Naive thymus-derived CD4-positive, alpha-beta T cell (primary cell): ENCODE data around the gene B3GALNT1. TPM values are rescaled to one million over a fixed set of nuclear protein-coding genes. Genes with fewer than 3 reads are reported as not detected.

ENCODE experiments used
- ATAC-seq: fragments of 150-1000 bp; cut with Tn5 transposase; 2 replicates; pipeline ENCODE4 v1.10.0; 2021; ENCODE audit warnings: mild to moderate bottlenecking, moderate library complexity
- CTCF ChIA-PET: fragments of 350-600 bp; sonication (Branson Sonifier 250); formaldehyde crosslinking; loops from one replicate; lab custom pipeline; 2021; ENCODE audit warnings: antibody characterized with exemption; lab: Charles Lee
- POLR2A ChIA-PET: fragments of 350-600 bp; sonication (Branson Sonifier 250); formaldehyde crosslinking; loops from one replicate; lab custom pipeline; 2021; ENCODE audit warnings: antibody characterized with exemption, inconsistent platforms; lab: Charles Lee
- DNase-seq, 9 donors: peaks; one replicate each; pipeline versions ENCODE4 v3.0.0 to v3.0.0-alpha.2; 2020 to 2022; ENCODE audit warnings: mixed read lengths in 1 of 9
- H3K27ac ChIP-seq: one replicate; pipeline ENCODE4 v1.7.0; 2013; ENCODE audit warnings: mild to moderate bottlenecking, low read depth, low read length, moderate library complexity
- H3K27me3 ChIP-seq, 2 donors: one replicate each; pipeline ENCODE4 v1.7.0; 2013; ENCODE audit warnings: low read length in 2 of 2, mild to moderate bottlenecking in 2 of 2, moderate library complexity in 2 of 2; ENCODE audit not compliant: control insufficient read depth in 2 of 2, insufficient read depth in 2 of 2
- H3K36me3 ChIP-seq, 3 experiments: 1 replicate in 2 of 3; 2 replicates in 1 of 3; pipeline ENCODE4 v1.7.0; 2013; ENCODE audit warnings: low read length in 3 of 3, mild to moderate bottlenecking in 3 of 3, moderate library complexity in 1 of 3; ENCODE audit not compliant: insufficient read depth in 3 of 3, control insufficient read depth in 2 of 3
- H3K4me1 ChIP-seq, 2 donors: one replicate each; pipeline ENCODE4 v1.7.0; 2013; ENCODE audit warnings: low read length in 2 of 2, mild to moderate bottlenecking in 2 of 2, moderate library complexity in 1 of 2; ENCODE audit not compliant: control insufficient read depth in 2 of 2, insufficient read depth in 2 of 2
- H3K4me3 ChIP-seq: 2 replicates; pipeline ENCODE4 v1.7.0; 2013; ENCODE audit warnings: mild to moderate bottlenecking, low read length
- H3K9me3 ChIP-seq, 3 experiments: 1 replicate in 2 of 3; 2 replicates in 1 of 3; pipeline ENCODE4 v1.7.0; 2013; ENCODE audit warnings: low read length in 3 of 3; ENCODE audit not compliant: control insufficient read depth in 2 of 3
- H3K27ac Mint-ChIP-seq, 9 donors: one replicate each; pipeline ENCODE4 v1.8.0; 2020 to 2022; ENCODE audit warnings: mixed read lengths in 9 of 9, mild to moderate bottlenecking in 8 of 9, moderate library complexity in 5 of 9, inconsistent platforms in 2 of 9
- H3K27me3 Mint-ChIP-seq, 5 donors: one replicate each; pipeline ENCODE4 v1.8.0; 2021 to 2022; ENCODE audit warnings: mixed read lengths in 5 of 5, mild to moderate bottlenecking in 1 of 5
- H3K36me3 Mint-ChIP-seq, 5 donors: one replicate each; pipeline ENCODE4 v1.8.0; 2020 to 2022; ENCODE audit warnings: mixed read lengths in 5 of 5, mild to moderate bottlenecking in 3 of 5, inconsistent platforms in 1 of 5
- H3K4me1 Mint-ChIP-seq, 7 donors: one replicate each; pipeline ENCODE4 v1.8.0; 2020 to 2022; ENCODE audit warnings: mixed read lengths in 7 of 7, mild to moderate bottlenecking in 3 of 7, inconsistent platforms in 1 of 7
- H3K4me3 Mint-ChIP-seq, 10 donors: one replicate each; pipeline ENCODE4 v1.8.0; 2020 to 2022; ENCODE audit warnings: mild to moderate bottlenecking in 10 of 10, mixed read lengths in 10 of 10, moderate library complexity in 6 of 10, inconsistent platforms in 2 of 10
- H3K9me3 Mint-ChIP-seq, 11 donors: one replicate each; pipeline ENCODE4 v1.8.0; 2020 to 2022; ENCODE audit warnings: mixed read lengths in 11 of 11, mild to moderate bottlenecking in 4 of 11, inconsistent platforms in 1 of 11, moderate library complexity in 1 of 11
- intact Hi-C, 2 donors: fragments of 100-400 bp; cut with micrococcal nuclease; formaldehyde crosslinking; loops; one replicate each; pipeline ENCODE4 v1.15.1; 2023
- polyA plus RNA-seq, 2 donors: library from polyadenylated mRNA; unstranded; fragments of 300-500 nt; fragmentation: Illumina TruSeq; gene quantifications; one replicate each; pipeline ENCODE4 v1.2.3, GENCODE V29; 2021
- total RNA-seq, 6 experiments: library from RNA in 5 of 6; stranded (reverse) in 5 of 6; gene quantifications; 1 replicate in 5 of 6; 2 replicates in 1 of 6; pipeline ENCODE4 v1.2.3 and lab custom pipeline; 2021 to 2026

Gene B3GALNT1
- total and polyA plus RNA-seq, 7 experiments from 2014 or later: 0.42 to 8.1 (median 1.1) TPM

DNA sequence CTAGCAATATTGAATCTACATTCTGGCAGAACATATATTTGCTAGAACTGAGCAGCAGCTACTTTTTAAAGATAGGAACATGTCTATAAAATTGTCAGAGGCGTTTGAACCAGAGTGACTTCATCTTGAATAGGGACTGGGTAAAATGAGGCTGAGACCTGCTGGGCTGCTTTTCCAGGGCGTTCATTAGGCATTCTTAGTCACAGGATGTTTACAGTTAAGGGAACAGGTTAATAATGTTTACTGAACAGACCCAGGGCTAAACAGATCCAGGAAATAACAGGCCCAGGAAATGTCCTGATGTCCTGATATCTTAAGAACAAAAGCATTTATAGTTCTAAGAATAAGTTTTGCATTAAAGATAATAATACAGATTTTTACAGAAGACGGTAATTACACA, 34.5 kb upstream of the B3GALNT1 start:
- Mint-ChIP-seq H3K36me3 (no peaks in the 10 kb centered on the region), H3K9me3 (peaks cover 0 to 12% (median 1%) of the 10 kb centered on the region in 11 donors), H3K27me3 (peaks cover 0 to 4% (median 3%) of the 10 kb centered on the region in 5 donors), H3K4me1 (peaks cover 0 to 2% (median 0%) of the 10 kb centered on the region in 7 donors), H3K4me3 (no peak overlapping the region), H3K27ac (no peak overlapping the region)
- ATAC-seq (no peak), DNase-seq (no peak)
- ChIA-PET POLR2A (interaction anchor here (0.6 to 0.9 kb wide), 2 partner anchors 21 to 1568 kb away, joined by 3 read pairs; no protein-coding TSS in a partner anchor), CTCF (no interaction called here)
- H3K27me3 ChIP-seq: no peaks in the 10 kb centered on the region
- H3K4me3 ChIP-seq: no peak overlapping the region
- H3K9me3 ChIP-seq: no peaks in the 10 kb centered on the region
- no peaks in the 10 kb centered on the region for H3K4me1 ChIP-seq
- intact Hi-C loops: no loop called here
- H3K27ac ChIP-seq: no peak overlapping the region
- H3K36me3 ChIP-seq: no peaks in the 10 kb centered on the region

DNA sequence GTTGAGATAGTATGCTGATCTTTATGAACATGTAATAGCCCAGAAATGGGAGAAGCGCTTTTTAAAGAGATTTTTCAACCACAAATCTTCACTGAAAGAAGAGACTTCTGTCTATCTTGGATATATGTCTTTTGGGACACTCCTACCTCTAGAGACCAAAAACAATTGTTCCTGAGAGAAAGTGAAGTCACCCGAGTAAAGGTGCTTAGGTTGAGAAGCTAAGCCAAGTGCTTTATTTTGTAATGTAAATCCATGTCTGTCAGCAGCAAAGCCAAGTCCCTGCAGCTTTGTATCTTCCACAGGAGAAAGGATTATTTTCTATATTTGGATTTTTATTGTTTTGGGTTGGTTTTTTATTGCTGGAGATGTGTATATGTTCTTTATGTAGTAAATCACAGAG, 32.1 kb upstream of the B3GALNT1 start:
- Mint-ChIP-seq H3K27ac (no peak overlapping the region), H3K9me3 (peaks cover 0 to 5% (median 0%) of the 10 kb centered on the region in 11 donors), H3K4me1 (peaks cover 0 to 2% (median 0%) of the 10 kb centered on the region in 7 donors), H3K4me3 (no peak overlapping the region), H3K36me3 (no peaks in the 10 kb centered on the region), H3K27me3 (peaks cover 0 to 9% (median 4%) of the 10 kb centered on the region in 5 donors)
- ChIA-PET CTCF (no interaction called here), POLR2A (no interaction called here)
- Histone ChIP-seq H3K27ac (no peak overlapping the region), H3K4me1 (no peaks in the 10 kb centered on the region), H3K27me3 (no peaks in the 10 kb centered on the region), H3K36me3 (no peaks in the 10 kb centered on the region), H3K4me3 (no peak overlapping the region), H3K9me3 (no peaks in the 10 kb centered on the region)
- DNase-seq (no peak), ATAC-seq (no peak)
- intact Hi-C loops: no loop called here

DNA sequence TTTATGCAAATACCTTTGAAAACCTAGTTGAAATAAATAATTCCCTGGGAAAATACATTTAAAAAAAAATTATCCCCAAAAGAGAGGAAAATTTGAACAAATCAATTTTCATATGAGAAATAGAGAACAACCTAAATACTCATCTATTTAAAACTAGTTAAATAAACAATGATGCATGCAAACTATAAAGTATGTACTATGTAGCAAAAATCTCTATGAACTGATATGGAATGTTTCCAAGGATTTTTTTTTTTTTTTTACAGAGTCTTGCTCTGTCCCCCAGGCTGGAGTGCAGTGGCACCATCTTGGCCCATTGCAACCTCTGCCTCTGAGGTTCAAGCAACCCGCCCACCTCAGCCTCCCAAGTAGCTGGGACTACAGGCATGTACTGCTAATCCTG, 27.2 kb upstream of the B3GALNT1 start:
- intact Hi-C loops: no loop called here
- ATAC-seq (no peak), DNase-seq (no peak)
- Histone ChIP-seq H3K27me3 (no peaks in the 10 kb centered on the region), H3K27ac (no peak overlapping the region), H3K4me3 (no peak overlapping the region), H3K9me3 (no peaks in the 10 kb centered on the region), H3K4me1 (no peaks in the 10 kb centered on the region), H3K36me3 (no peaks in the 10 kb centered on the region)
- peaks cover 0 to 9% (median 4%) of the 10 kb centered on the region in 5 donors for H3K27me3 Mint-ChIP-seq
- H3K27ac Mint-ChIP-seq: no peak overlapping the region
- ChIA-PET POLR2A (no interaction called here), CTCF (no interaction called here)
- no peak overlapping the region for H3K4me3 Mint-ChIP-seq
- peaks cover 0 to 2% (median 0%) of the 10 kb centered on the region in 7 donors for H3K4me1 Mint-ChIP-seq
- no peaks in the 10 kb centered on the region for H3K9me3 Mint-ChIP-seq
- no peaks in the 10 kb centered on the region for H3K36me3 Mint-ChIP-seq

DNA sequence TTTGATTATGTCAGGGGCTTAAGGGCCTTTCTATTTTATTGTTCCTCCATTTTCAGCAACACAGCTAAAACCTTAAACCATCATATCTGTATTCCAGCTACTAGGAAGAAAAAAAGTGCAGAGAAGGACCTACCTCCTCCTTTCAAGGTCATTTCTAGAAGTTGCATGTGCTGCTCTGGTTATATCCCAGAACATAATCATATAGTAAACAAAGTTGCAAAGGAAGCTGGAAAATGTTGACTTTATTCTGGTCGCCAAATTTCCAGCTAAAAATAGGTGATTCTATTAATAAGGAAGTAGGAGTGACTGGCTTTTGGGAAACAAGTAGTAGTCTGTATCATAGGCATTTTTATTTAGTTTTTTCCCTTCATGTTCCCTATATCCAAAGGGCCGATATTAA, 21.3 kb upstream of the B3GALNT1 start:
- intact Hi-C loops: no loop called here
- Mint-ChIP-seq H3K27me3 (peaks cover 0 to 19% (median 13%) of the 10 kb centered on the region in 5 donors), H3K4me3 (no peak overlapping the region), H3K27ac (no peak overlapping the region), H3K36me3 (peaks cover 0 to 2% (median 0%) of the 10 kb centered on the region in 5 donors), H3K9me3 (peaks cover 3 to 31% (median 14%) of the 10 kb centered on the region in 11 donors), H3K4me1 (peaks cover 0 to 2% (median 0%) of the 10 kb centered on the region in 7 donors)
- ATAC-seq (no peak), DNase-seq (no peak)
- peaks cover 0 to 4% (median 0%) of the 10 kb centered on the region in 3 experiments for H3K9me3 ChIP-seq
- POLR2A ChIA-PET: no interaction called here
- CTCF ChIA-PET: no interaction called here
- no peaks in the 10 kb centered on the region for H3K4me1 ChIP-seq
- H3K27ac ChIP-seq: no peak overlapping the region
- no peak overlapping the region for H3K4me3 ChIP-seq
- no peaks in the 10 kb centered on the region for H3K36me3 ChIP-seq
- no peaks in the 10 kb centered on the region for H3K27me3 ChIP-seq

DNA sequence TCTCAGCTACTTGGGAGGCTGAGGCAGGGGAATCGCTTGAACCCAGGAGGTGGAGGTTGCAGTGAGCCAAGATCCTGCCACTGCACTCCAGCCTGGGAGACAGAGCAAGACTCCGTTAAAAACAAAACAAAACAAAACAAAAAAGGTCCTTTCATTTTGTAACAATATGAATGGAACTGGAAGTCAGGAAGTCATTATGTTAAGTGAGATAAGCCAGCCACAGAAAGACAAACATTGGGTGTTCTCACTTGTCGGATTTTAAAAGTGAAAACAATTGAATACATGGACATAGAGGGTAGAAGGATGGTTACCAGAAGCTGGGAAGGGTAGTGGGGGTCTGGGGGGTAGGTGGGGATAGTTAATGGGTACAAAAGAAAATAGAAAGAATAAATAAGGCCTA, 12.5 kb upstream of the B3GALNT1 start:
- peaks cover 0 to 7% (median 0%) of the 10 kb centered on the region in 5 donors for H3K36me3 Mint-ChIP-seq
- DNase-seq (no peak), ATAC-seq (no peak)
- peaks cover 3 to 28% (median 13%) of the 10 kb centered on the region in 5 donors for H3K27me3 Mint-ChIP-seq
- intact Hi-C loops: no loop called here
- H3K27ac Mint-ChIP-seq: no peak overlapping the region
- peaks cover 6 to 56% (median 30%) of the 10 kb centered on the region in 11 donors for H3K9me3 Mint-ChIP-seq
- CTCF ChIA-PET: no interaction called here
- H3K27ac ChIP-seq: no peak overlapping the region
- H3K36me3 ChIP-seq: no peaks in the 10 kb centered on the region
- H3K4me3 Mint-ChIP-seq: no peak overlapping the region
- POLR2A ChIA-PET: no interaction called here
- no peaks in the 10 kb centered on the region for H3K4me1 Mint-ChIP-seq
- peaks cover 0 to 8% (median 0%) of the 10 kb centered on the region in 3 experiments for H3K9me3 ChIP-seq
- H3K4me1 ChIP-seq: no peaks in the 10 kb centered on the region
- H3K27me3 ChIP-seq: no peaks in the 10 kb centered on the region
- no peak overlapping the region for H3K4me3 ChIP-seq

DNA sequence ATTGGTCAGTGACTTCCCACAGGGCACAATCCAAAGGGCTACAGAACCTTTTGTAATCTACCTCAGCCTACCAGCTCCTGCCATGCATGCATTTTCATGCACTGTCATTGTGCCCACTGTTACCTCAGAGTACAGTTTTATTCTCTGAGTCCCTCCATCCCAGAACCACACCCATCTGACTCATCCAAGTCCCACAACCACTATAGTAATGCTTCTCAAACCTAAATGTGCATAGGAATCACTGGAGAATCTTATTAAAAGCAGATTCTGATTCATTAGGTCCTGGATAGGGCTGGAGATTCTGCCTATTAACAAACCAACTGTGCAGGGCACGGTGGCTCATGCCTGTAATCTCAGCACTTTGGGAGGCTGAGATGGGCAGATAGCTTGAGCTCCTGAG, 3.7 kb upstream of the B3GALNT1 start:
- no peaks in the 10 kb centered on the region for H3K9me3 ChIP-seq
- ChIA-PET POLR2A (no interaction called here), CTCF (no interaction called here)
- no peak overlapping the region for H3K4me3 ChIP-seq
- no peaks in the 10 kb centered on the region for H3K36me3 ChIP-seq
- peaks cover 0 to 6% (median 0%) of the 10 kb centered on the region in 5 donors for H3K36me3 Mint-ChIP-seq
- H3K4me1 Mint-ChIP-seq: peaks cover 0 to 16% (median 8%) of the 10 kb centered on the region in 7 donors
- H3K4me1 ChIP-seq: no peaks in the 10 kb centered on the region
- DNase-seq (no peak), ATAC-seq (no peak)
- intact Hi-C loops: loop anchor here in 1 of 2 donors (5.0 kb wide), 1 partner anchor 113 kb away; the partner anchor contains the start of gene NMD3
- H3K4me3 Mint-ChIP-seq: no peak overlapping the region
- no peak overlapping the region for H3K27ac Mint-ChIP-seq
- no peaks in the 10 kb centered on the region for H3K27me3 ChIP-seq
- no peak overlapping the region for H3K27ac ChIP-seq
- H3K9me3 Mint-ChIP-seq: peaks cover 0 to 1% (median 0%) of the 10 kb centered on the region in 11 donors
- H3K27me3 Mint-ChIP-seq: peaks cover 31 to 48% (median 38%) of the 10 kb centered on the region in 5 donors

DNA sequence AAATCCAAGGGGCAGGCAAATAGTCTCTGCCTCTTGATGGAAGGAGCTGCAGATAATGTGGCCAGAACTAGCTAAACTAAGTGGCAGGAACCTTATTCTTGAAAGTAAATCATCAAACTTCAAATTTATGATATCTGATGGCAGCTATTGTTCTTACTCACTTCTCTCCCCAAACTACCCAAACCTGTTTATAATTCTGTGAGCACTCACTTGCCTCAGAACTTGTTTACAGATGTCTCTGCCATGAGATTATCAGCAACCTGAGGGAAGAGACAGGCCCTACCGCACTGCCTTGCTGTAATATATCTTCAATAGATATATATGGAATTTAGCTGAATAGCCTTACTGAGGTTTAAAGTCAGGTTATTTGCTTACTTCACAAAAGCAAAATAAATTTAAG, 2.2 kb upstream of the B3GALNT1 start:
- Histone ChIP-seq H3K27ac (no peak overlapping the region), H3K27me3 (no peaks in the 10 kb centered on the region), H3K4me1 (no peaks in the 10 kb centered on the region), H3K9me3 (no peaks in the 10 kb centered on the region), H3K36me3 (no peaks in the 10 kb centered on the region), H3K4me3 (no peak overlapping the region)
- H3K27ac Mint-ChIP-seq: no peak overlapping the region
- peaks cover 0 to 16% (median 8%) of the 10 kb centered on the region in 7 donors for H3K4me1 Mint-ChIP-seq
- intact Hi-C loops: loop anchor here in 1 of 2 donors (5.0 kb wide), 1 partner anchor 115 kb away; the partner anchor contains the start of gene NMD3
- peaks cover 0 to 1% (median 0%) of the 10 kb centered on the region in 11 donors for H3K9me3 Mint-ChIP-seq
- ATAC-seq (no peak), DNase-seq (no peak)
- H3K36me3 Mint-ChIP-seq: peaks cover 0 to 6% (median 0%) of the 10 kb centered on the region in 5 donors
- ChIA-PET CTCF (no interaction called here), POLR2A (no interaction called here)
- no peak overlapping the region for H3K4me3 Mint-ChIP-seq
- H3K27me3 Mint-ChIP-seq: peaks cover 34 to 48% (median 38%) of the 10 kb centered on the region in 5 donors
